Ectodermal cell (in vitro differentiated cells): ENCODE results near the gene GTSF1L.
"Not testable (repeated sequence)": the region's sequence is repeated elsewhere in the genome, so short reads cannot be mapped to it uniquely, and the experiment has no call there.

ENCODE experiments used
- H3K27ac ChIP-seq: 2 replicates; pipeline ENCODE4 v1.7.0; 2013; ENCODE audit warnings: mild to moderate bottlenecking, low read depth, low read length; ENCODE audit not compliant: insufficient read depth, poor library complexity, severe bottlenecking
- H3K27me3 ChIP-seq: 2 replicates; pipeline ENCODE4 v1.7.0; 2013; ENCODE audit warnings: mild to moderate bottlenecking, low read length; ENCODE audit not compliant: insufficient read depth, control insufficient read depth, poor library complexity, severe bottlenecking
- H3K36me3 ChIP-seq: one replicate; pipeline ENCODE4 v1.7.0; 2013; ENCODE audit warnings: low read length; ENCODE audit not compliant: control insufficient read depth, insufficient read depth
- H3K4me1 ChIP-seq: one replicate; pipeline ENCODE4 v1.7.0; 2013; ENCODE audit warnings: low read length; ENCODE audit not compliant: control insufficient read depth, insufficient read depth
- H3K4me3 ChIP-seq: 2 replicates; pipeline ENCODE4 v1.7.0; 2013; ENCODE audit warnings: low read depth, low read length, control low read depth; ENCODE audit not compliant: insufficient read depth
- H3K9me3 ChIP-seq: 2 replicates; pipeline ENCODE4 v1.7.0; 2013; ENCODE audit warnings: mild to moderate bottlenecking, low read length, moderate library complexity; ENCODE audit not compliant: control insufficient read depth
- WGBS, 2 experiments: methylation state at CpG; one replicate each; pipeline ENCODE4 v1.1.7; 2013; ENCODE audit warnings: missing lambda C conversion rate in 2 of 2; 5-methylcytosine and 5-hydroxymethylcytosine counted together

Gene GTSF1L

DNA sequence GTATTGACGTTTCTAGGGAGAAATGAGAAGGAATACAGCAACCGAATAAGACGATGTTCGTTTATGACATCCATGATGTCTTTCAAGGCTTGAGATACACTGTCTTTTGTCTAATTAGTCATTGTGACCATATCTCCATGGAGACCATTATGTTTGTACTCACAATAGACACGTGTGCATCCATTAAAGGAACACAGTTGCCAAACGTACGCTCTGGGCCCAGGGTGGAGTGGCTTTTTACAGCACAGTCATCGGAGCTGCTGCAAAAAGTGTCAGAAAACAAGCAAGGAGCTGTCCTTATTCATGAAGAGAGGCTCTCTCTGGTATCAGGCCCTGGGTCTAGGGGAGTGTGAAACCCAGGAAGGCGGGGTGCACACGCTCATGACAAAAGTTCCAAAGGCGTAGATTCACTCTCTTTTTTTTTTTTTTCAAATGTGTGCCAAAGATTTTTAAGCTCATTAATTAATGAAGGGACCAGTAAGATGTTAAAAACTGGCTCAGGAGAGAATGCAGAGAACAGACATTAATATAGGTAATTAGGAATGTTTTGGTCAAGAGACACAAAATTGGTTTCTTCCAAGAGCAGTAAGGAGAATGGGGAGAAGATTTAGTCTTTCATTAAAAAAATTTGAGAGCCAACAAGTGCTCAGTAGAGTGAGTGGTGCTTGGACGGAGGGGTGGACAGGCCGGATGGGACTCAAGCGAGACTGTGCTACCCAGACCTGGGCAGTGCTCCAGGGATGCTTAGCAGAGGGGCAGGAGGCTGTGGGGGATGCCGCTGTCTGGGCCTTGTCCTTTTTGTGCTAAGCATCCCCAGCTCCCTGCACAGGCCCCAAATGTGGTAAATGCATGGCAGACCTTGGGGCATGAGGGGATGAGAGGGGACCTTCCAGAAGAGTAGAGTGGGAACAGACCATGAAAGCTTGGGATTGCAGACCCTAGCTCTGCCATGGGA, 34.9 kb upstream of the GTSF1L start:
- H3K36me3 ChIP-seq = no peaks in the 10 kb centered on the region
- no peak overlapping the region for H3K4me3 ChIP-seq
- WGBS, 2 experiments = 93% methylated on average over 15 of the region's 15 CpGs
- no peaks in the 10 kb centered on the region for H3K27me3 ChIP-seq
- no peak overlapping the region for H3K27ac ChIP-seq
- peaks cover 12% of the 10 kb centered on the region for H3K4me1 ChIP-seq
- no peaks in the 10 kb centered on the region for H3K9me3 ChIP-seq

DNA sequence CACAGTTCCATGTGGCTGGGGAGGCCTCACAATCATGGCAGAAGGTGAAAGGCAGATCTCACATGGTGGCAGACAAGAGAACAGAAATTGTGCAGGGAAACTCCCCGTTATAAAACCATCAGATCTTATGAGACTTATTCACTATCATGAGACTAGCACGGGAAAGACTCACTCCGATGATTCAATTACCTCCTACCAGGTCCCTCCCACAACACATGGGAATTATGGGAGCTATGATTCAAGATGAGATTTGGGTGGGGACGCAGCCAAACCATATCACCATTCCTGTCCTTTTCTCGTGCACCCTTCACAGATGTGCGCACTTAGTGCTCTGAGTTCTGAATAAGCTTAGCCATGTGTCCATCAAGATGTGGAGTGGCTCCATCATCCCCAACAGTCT, 31.1 kb upstream of the GTSF1L start:
- not testable (repeated sequence) for H3K4me3 ChIP-seq, H3K27me3 ChIP-seq, H3K9me3 ChIP-seq, H3K4me1 ChIP-seq, H3K36me3 ChIP-seq, H3K27ac ChIP-seq
- whole genome bisulfite sequencing, 2 experiments = 91 to 94% methylated on average over 4 to 6 of the region's 6 CpGs

DNA sequence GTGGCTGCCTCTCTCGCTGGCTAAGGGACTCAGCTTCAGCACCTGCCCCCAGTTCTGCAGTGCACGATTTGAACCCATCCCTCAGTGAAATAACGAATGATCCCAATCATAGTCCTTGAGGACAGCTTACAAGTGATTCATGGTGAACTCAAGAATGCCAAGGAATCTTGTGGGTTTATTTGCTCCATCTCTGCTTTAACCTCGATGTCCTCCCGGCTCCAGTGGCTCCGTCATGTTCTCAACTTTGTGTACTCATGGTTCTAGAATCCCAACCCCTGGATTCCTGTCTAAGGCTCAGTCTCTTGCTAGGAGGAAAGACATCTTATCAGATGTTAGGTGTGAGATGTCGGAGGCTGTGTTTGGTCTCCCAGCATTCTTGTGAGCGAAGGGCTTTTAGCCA, 29.0 kb upstream of the GTSF1L start:
- H3K9me3 ChIP-seq = no peaks in the 10 kb centered on the region
- no peak overlapping the region for H3K27ac ChIP-seq
- H3K4me3 ChIP-seq = no peak overlapping the region
- no peaks in the 10 kb centered on the region for H3K4me1 ChIP-seq
- 93 to 94% methylated on average over 8 of the region's 8 CpGs for WGBS, 2 experiments
- no peaks in the 10 kb centered on the region for H3K36me3 ChIP-seq
- H3K27me3 ChIP-seq = no peaks in the 10 kb centered on the region

DNA sequence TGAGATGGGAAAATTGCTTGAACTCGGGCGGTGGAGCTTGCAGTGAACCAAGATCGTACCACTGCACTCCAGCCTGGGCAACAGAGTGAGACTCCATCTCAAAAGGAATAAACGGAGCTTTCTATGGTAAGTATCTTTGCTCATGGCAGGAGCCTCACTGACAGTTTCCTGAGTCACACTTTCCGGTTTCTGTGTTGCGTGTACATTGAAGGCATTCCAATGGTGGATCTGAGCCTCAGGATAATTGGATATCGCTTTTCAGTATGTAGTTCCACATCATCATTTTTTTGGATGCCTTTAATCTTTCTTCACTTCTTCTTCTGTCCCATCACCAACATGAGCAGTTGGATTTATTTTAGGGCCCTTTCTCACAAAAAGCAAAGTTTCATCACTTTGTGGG, 28.6 kb upstream of the GTSF1L start:
- no peaks in the 10 kb centered on the region for H3K27me3 ChIP-seq
- H3K27ac ChIP-seq = no peak overlapping the region
- no peak overlapping the region for H3K4me3 ChIP-seq
- H3K9me3 ChIP-seq = no peaks in the 10 kb centered on the region
- H3K36me3 ChIP-seq = no peaks in the 10 kb centered on the region
- no peaks in the 10 kb centered on the region for H3K4me1 ChIP-seq
- 95% methylated on average over 7 of the region's 7 CpGs for WGBS, 2 experiments

DNA sequence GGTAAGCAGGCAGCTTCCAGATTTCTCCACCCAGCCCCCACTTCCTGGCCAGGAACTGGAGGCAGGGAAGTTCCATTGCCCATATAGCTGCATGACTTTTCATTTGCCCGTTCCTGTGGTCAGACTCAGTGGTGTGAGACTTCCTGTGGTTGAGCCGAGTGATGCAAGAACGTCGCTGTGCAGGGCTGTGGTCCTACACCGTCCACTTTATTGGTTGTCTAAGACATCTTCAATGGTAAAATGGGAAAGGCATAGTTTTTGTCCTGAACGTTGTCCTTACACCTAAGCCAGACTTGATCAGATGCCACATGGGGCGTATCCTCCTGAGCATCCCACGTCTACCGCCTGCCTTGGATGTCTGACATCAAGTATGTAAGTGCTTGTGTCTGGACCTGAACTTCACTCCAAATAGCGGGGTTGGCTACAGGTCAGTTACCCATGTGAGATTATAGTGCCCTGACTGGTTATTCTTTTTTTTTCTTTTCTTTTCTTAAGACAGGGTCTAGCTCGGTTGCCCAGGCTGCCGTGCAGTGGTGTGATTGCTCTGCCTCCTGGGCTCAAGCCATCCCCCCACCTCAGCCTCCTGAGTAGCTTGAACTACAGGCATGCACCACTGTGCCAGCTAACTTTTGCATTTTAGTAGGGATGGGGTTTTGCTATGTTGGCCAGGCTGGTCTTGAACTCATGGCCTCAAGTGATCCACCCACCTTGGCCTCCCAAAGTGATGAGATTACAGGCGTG, 25.9 kb upstream of the GTSF1L start:
- 90 to 91% methylated on average over 13 of the region's 13 CpGs for WGBS, 2 experiments
- no peak overlapping the region for H3K27ac ChIP-seq
- no peak overlapping the region for H3K4me3 ChIP-seq
- H3K4me1 ChIP-seq = no peaks in the 10 kb centered on the region
- no peaks in the 10 kb centered on the region for H3K36me3 ChIP-seq
- no peaks in the 10 kb centered on the region for H3K27me3 ChIP-seq
- H3K9me3 ChIP-seq = no peaks in the 10 kb centered on the region

DNA sequence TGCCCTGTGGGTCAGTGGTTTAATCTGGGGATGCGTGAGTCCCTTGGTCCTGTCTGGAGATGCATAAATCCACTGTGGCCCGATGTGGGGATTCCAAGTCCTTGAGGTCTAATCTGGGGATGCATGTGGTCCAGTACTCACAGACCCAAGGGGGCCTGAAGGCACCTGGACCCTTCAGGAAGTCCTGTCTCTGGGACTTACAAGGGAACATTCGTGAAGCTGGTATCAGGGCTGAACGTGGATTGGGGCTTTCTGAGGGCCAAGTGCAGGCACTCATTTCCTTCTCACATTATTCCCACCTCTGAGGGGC, 25.2 kb upstream of the GTSF1L start:
- WGBS, 2 experiments = 92 to 96% methylated on average over 4 of the region's 4 CpGs
- Histone ChIP-seq H3K36me3 (no peaks in the 10 kb centered on the region), H3K9me3 (no peaks in the 10 kb centered on the region), H3K4me1 (no peaks in the 10 kb centered on the region), H3K27ac (no peak overlapping the region), H3K4me3 (no peak overlapping the region), H3K27me3 (no peaks in the 10 kb centered on the region)

DNA sequence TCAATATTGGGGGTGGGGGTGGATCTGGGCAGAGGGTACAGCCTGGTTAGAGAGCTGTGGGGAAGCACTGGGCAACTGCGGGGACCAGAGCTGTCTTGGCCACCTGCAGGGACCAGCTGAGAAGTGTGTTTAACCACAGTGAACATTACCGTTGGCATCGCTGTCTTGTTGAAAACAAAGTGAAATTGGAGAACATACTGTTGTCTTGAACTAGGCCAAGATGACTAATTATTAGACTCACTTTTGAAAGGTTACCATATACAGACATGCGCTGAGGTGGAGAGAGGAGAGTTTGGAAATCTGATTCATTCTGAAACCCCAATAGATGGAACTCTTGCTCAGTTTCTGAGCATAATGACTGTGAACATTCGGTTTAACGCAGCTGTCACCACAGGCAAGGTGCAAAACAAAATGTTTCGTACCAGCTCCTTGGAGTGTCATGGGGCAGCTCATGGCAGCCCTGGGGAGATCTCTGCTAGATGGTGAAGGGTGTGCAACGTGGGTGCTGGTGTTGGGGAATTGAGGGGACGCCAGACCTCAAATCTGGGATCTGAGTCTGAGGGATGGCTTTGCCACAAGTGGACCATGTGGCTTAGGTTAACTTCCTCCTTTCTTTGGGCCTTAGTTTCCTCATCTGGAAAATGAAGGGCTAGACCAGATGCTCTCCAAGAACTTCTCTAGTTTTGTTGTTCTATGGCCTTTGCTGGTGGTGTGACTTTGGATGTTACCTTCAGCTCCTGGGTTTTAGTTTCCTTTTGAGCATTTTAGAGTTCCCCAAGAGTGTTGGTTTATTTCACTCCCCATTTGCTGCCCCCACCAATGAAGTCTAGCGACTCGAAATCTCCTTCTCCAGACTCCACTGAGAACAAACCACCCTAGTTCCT, 24.6 kb upstream of the GTSF1L start:
- Histone ChIP-seq H3K9me3 (no peaks in the 10 kb centered on the region), H3K4me1 (no peaks in the 10 kb centered on the region), H3K27me3 (no peaks in the 10 kb centered on the region), H3K36me3 (no peaks in the 10 kb centered on the region), H3K4me3 (no peak overlapping the region), H3K27ac (no peak overlapping the region)
- 94% methylated on average over 11 of the region's 11 CpGs for WGBS, 2 experiments

DNA sequence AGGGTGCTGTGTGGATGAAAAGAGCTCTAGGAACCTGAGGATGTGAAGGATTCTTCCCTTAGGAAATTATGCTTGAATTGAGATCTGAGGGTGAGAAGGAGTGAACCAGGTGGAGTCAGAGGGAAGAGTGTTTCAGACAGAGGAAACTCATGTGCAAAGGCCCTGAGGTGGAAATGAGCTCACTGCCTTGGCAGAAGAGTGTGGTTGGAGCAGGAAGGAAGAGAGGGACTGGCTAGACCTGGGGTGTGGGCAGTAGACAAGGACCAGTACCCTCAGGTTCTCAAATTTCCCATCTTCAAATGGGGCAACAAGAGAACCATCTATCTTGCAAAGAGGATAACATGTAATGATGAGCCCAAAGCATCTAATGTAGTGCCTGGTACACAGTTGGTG, 24.0 kb upstream of the GTSF1L start:
- Histone ChIP-seq H3K27ac (no peak overlapping the region), H3K4me1 (no peaks in the 10 kb centered on the region), H3K9me3 (no peaks in the 10 kb centered on the region), H3K4me3 (no peak overlapping the region), H3K36me3 (no peaks in the 10 kb centered on the region), H3K27me3 (no peaks in the 10 kb centered on the region)

DNA sequence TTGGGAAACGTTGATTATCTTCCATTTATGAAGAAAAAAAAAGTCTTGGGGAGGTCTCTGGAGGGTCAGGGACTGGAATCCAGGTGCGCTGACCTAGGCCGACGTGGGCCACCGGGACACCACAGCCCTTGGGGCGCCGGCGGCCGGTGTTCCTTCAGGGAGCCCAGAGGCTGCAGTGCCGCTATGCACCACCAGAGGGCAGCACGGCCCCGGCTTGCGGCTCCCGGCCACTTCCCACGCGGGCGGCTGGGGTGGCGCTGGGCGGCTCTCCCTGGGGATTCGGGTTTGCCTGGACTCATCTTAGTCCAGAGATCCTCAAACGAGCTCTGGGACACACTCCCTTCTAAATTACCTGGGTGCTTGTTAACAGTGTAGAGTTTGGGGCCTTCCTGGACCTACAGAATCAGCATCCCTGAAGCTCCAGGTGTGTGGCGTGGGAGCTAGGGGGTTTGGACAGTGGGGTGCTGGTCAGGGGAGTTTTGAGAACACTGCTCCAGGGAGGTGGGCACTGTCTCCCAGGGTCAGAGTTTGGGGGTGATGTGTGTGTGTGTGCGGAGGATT, 23.0 kb upstream of the GTSF1L start:
- no peaks in the 10 kb centered on the region for H3K36me3 ChIP-seq
- peaks cover 5% of the 10 kb centered on the region for H3K4me1 ChIP-seq
- H3K9me3 ChIP-seq = no peaks in the 10 kb centered on the region
- H3K4me3 ChIP-seq = no peak overlapping the region
- no peaks in the 10 kb centered on the region for H3K27me3 ChIP-seq
- no peak overlapping the region for H3K27ac ChIP-seq
- WGBS, 2 experiments = 15 to 18% methylated on average over 23 of the region's 23 CpGs

DNA sequence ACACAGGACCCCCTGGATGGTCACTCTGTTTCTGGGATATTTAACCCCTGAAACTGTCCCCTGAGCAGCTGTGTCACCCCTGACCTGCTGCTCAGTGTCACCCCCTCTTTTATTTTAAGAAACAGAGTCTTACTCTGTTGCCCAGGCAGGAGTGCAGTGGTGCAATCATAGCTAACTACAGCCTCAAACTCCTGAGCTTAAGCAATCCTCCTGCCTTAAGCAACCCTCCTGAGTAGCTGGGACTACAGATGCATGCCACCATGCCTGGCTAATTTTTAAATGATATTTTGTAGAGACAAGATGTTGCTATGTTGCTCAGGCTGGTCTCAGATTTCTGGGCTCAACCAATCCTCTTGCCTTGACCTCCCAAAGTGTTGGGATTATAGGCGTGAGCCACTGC, 21.5 kb upstream of the GTSF1L start:
- H3K9me3 ChIP-seq = no peaks in the 10 kb centered on the region
- peaks cover 7% of the 10 kb centered on the region for H3K4me1 ChIP-seq
- H3K36me3 ChIP-seq = no peaks in the 10 kb centered on the region
- H3K4me3 ChIP-seq = no peak overlapping the region
- 93% methylated on average over 1 of the region's 1 CpG for WGBS, 2 experiments
- H3K27me3 ChIP-seq = no peaks in the 10 kb centered on the region
- no peak overlapping the region for H3K27ac ChIP-seq
